ENCODE results near the gene USO1.

GRCh38 chr4:75714704-75715103, 9.7 kb upstream of the USO1 start:
- no peak for TF ChIP-seq POLR2AphosphoS5 (IDR thresholded peaks at IDR 0.05; ENCODE audit: low read depth, low read length)
- TF ChIP-seq REST (IDR thresholded peaks at IDR 0.05; ENCODE audit: insufficient read depth in 1 of 2, low read depth in 2 of 2, low read length in 2 of 2) = no peak
- TF ChIP-seq SIN3A (IDR thresholded peaks at IDR 0.05; ENCODE audit: borderline replicate concordance, insufficient read depth, low read length) = no peak
- TF ChIP-seq FOXP2 (optimal IDR thresholded peaks at IDR 0.05; ENCODE audit: borderline replicate concordance, extremely low read depth, extremely low read length, insufficient read depth) = no peak
- TF ChIP-seq TAF1 (IDR thresholded peaks at IDR 0.05; ENCODE audit: borderline replicate concordance, insufficient read depth, low read length) = no peak

Data from PFSK-1 (cell line).